ENCODE results near the gene GAS7. TPM values are rescaled to one million over a fixed set of nuclear protein-coding genes. Genes with fewer than 3 reads are reported as not detected.

GAS7 gene
- total RNA-seq, 6 donors from 2014 or later = 19.9 to 87.1 (median 41.5) TPM

GRCh38 chr17:9913476-9913875 lies 284.9 kb downstream of the GAS7 start:
- Histone ChIP-seq H3K27me3 (no peaks in the 10 kb centered on the region), H3K4me3 (no peak overlapping the region), H3K36me3 (peaks cover 0 to 38% (median 9%) of the 10 kb centered on the region in 4 donors), H3K27ac (no peak overlapping the region), H3K9me3 (no peaks in the 10 kb centered on the region), H3K4me1 (no peaks in the 10 kb centered on the region)
- ATAC-seq (ENCODE audit: low FRiP score in 2 of 2) (no peak), DNase-seq (no peak)
- 81 to 93% methylated on average over 5 of the region's 5 CpGs for WGBS, 2 donors
- TF ChIP-seq POLR2A (IDR thresholded peaks at IDR 0.05) = no peak
- TF ChIP-seq CTCF (IDR thresholded peaks at IDR 0.05) = no peak
- no peak for TF ChIP-seq EP300 (IDR thresholded peaks at IDR 0.05)
- TF ChIP-seq POLR2AphosphoS5 (IDR thresholded peaks at IDR 0.05) = no peak

GRCh38 chr17:9912121-9913099 lies 286.0 kb downstream of the GAS7 start:
- 80% methylated on average over 16 to 18 of the region's 18 CpGs for WGBS, 2 donors
- DNase-seq (no peak), ATAC-seq (ENCODE audit: low FRiP score in 2 of 2) (no peak)
- Histone ChIP-seq H3K27ac (no peak overlapping the region), H3K4me1 (no peaks in the 10 kb centered on the region), H3K36me3 (peaks cover 0 to 27% (median 9%) of the 10 kb centered on the region in 4 donors), H3K27me3 (no peaks in the 10 kb centered on the region), H3K9me3 (no peaks in the 10 kb centered on the region), H3K4me3 (no peak overlapping the region)
- TF ChIP-seq CTCF (IDR thresholded peaks at IDR 0.05) = no peak
- no peak for TF ChIP-seq POLR2A (IDR thresholded peaks at IDR 0.05)
- no peak for TF ChIP-seq POLR2AphosphoS5 (IDR thresholded peaks at IDR 0.05)
- no peak for TF ChIP-seq EP300 (IDR thresholded peaks at IDR 0.05)

- H3K9me3 ChIP-seq = no peaks in the 10 kb centered on the region
- no peak for ATAC-seq (ENCODE audit: low FRiP score in 2 of 2)
- no peaks in the 10 kb centered on the region for H3K27me3 ChIP-seq
- H3K27ac ChIP-seq = no peak overlapping the region
- DNase-seq = no peak
- no peaks in the 10 kb centered on the region for H3K4me1 ChIP-seq
- TF ChIP-seq CTCF (IDR thresholded peaks at IDR 0.05) (no peak), EP300 (IDR thresholded peaks at IDR 0.05) (no peak), POLR2AphosphoS5 (IDR thresholded peaks at IDR 0.05) (no peak), POLR2A (IDR thresholded peaks at IDR 0.05) (no peak)
- WGBS, 2 donors = 68 to 100% methylated on average over 1 to 11 of the region's 12 CpGs
- H3K36me3 ChIP-seq = peaks cover 0 to 15% (median 1%) of the 10 kb centered on the region in 4 donors
- H3K4me3 ChIP-seq = no peak overlapping the region
Observed at GRCh38 chr17:9911089-9911488, 287.3 kb downstream of the GAS7 start.

GRCh38 chr17:9908649-9909042 lies 289.8 kb downstream of the GAS7 start:
- H3K4me3 ChIP-seq = no peak overlapping the region
- H3K36me3 ChIP-seq = no peaks in the 10 kb centered on the region
- no peaks in the 10 kb centered on the region for H3K9me3 ChIP-seq
- H3K27me3 ChIP-seq = no peaks in the 10 kb centered on the region
- no peak overlapping the region for H3K27ac ChIP-seq
- TF ChIP-seq CTCF (IDR thresholded peaks at IDR 0.05) (no peak), POLR2A (IDR thresholded peaks at IDR 0.05) (no peak), POLR2AphosphoS5 (IDR thresholded peaks at IDR 0.05) (no peak), EP300 (IDR thresholded peaks at IDR 0.05) (no peak)
- no peak for DNase-seq
- WGBS, 2 donors = 52 to 70% methylated on average over 7 of the region's 7 CpGs
- no peak for ATAC-seq (ENCODE audit: low FRiP score in 2 of 2)
- H3K4me1 ChIP-seq = no peaks in the 10 kb centered on the region
